H9 (cell line): ENCODE results near the gene AJAP1. TPM values are rescaled to one million over a fixed set of nuclear protein-coding genes. Genes with fewer than 3 reads are reported as not detected.

ENCODE experiments used
- DNase-seq: peaks from one replicate; pipeline ENCODE4 v3.0.0-alpha.2; 2017
- H2AFZ ChIP-seq: one replicate; pipeline ENCODE4 v1.6.1; 2013; ENCODE audit warnings: mild to moderate bottlenecking, low read length, control low read depth, moderate library complexity
- H2AK5ac ChIP-seq: 2 replicates; pipeline ENCODE4 v1.6.1; 2013; ENCODE audit warnings: low read length, control low read depth, mixed read lengths; ENCODE audit not compliant: insufficient read length
- H2BK120ac ChIP-seq: one replicate; pipeline ENCODE4 v1.6.1; 2013; ENCODE audit warnings: low read depth, mild to moderate bottlenecking, low read length, control low read depth, inconsistent platforms; ENCODE audit not compliant: poor library complexity, severe bottlenecking
- H2BK12ac ChIP-seq: 2 replicates; pipeline ENCODE4 v1.6.1; 2013; ENCODE audit warnings: low read length, control low read depth, mixed read lengths, low read depth; ENCODE audit not compliant: insufficient read length
- H2BK15ac ChIP-seq: 2 replicates; pipeline ENCODE4 v1.6.1; 2013; ENCODE audit warnings: low read depth, low read length, control low read depth
- H2BK20ac ChIP-seq: one replicate; pipeline ENCODE4 v1.6.1; 2013; ENCODE audit warnings: low read depth, mild to moderate bottlenecking, low read length, control low read depth, inconsistent platforms; ENCODE audit not compliant: poor library complexity, severe bottlenecking
- H2BK5ac ChIP-seq: 2 replicates; pipeline ENCODE4 v1.6.1; 2013; ENCODE audit warnings: low read length, control low read depth, mixed read lengths; ENCODE audit not compliant: insufficient read length
- H3K14ac ChIP-seq: 2 replicates; pipeline ENCODE4 v1.6.1; 2013; ENCODE audit warnings: low read length, control low read depth; ENCODE audit not compliant: insufficient read depth
- H3K18ac ChIP-seq: 2 replicates; pipeline ENCODE4 v1.6.1; 2013; ENCODE audit warnings: low read depth, mild to moderate bottlenecking, mixed read lengths, low read length, control low read depth; ENCODE audit not compliant: insufficient read length
- H3K23ac ChIP-seq: 2 replicates; pipeline ENCODE4 v1.6.1; 2013; ENCODE audit warnings: low read length, control low read depth, mixed read lengths, low read depth; ENCODE audit not compliant: insufficient read length
- H3K23me2 ChIP-seq: 2 replicates; pipeline ENCODE4 v1.6.1; 2013; ENCODE audit warnings: low read depth, mild to moderate bottlenecking, mixed read lengths, low read length, control low read depth; ENCODE audit not compliant: insufficient read length, poor library complexity, severe bottlenecking
- H3K27ac ChIP-seq: 2 replicates; pipeline ENCODE4 v1.5.1; 2013; ENCODE audit warnings: low read length, control low read depth, mixed read lengths, low read depth; ENCODE audit not compliant: insufficient read length
- H3K27me3 ChIP-seq: 2 replicates; pipeline ENCODE4 v1.6.1; 2013; ENCODE audit warnings: low read length, control low read depth, inconsistent platforms; ENCODE audit not compliant: insufficient read depth
- H3K4ac ChIP-seq: 2 replicates; pipeline ENCODE4 v1.6.1; 2013; ENCODE audit warnings: low read depth, mild to moderate bottlenecking, control low read depth, inconsistent platforms, low read length, moderate library complexity
- H3K4me1 ChIP-seq: 2 replicates; pipeline ENCODE4 v1.6.1; 2013; ENCODE audit warnings: low read length, control low read depth, inconsistent platforms; ENCODE audit not compliant: insufficient read depth
- H3K4me2 ChIP-seq: 2 replicates; pipeline ENCODE4 v1.6.1; 2013; ENCODE audit warnings: low read length, control low read depth, mixed read lengths; ENCODE audit not compliant: insufficient read length, insufficient read depth
- H3K56ac ChIP-seq: 2 replicates; pipeline ENCODE4 v1.6.1; 2013; ENCODE audit warnings: low read depth, mild to moderate bottlenecking, mixed read lengths, low read length, control low read depth; ENCODE audit not compliant: insufficient read length
- H3K79me1 ChIP-seq: 2 replicates; pipeline ENCODE4 v1.6.1; 2013; ENCODE audit warnings: low read depth, mild to moderate bottlenecking, moderate library complexity, low read length, control low read depth, inconsistent platforms; ENCODE audit not compliant: insufficient read depth, poor library complexity, severe bottlenecking
- H3K79me2 ChIP-seq: 2 replicates; pipeline ENCODE4 v1.6.1; 2013; ENCODE audit warnings: low read length, control low read depth, inconsistent platforms; ENCODE audit not compliant: insufficient read depth
- H3K9ac ChIP-seq: 2 replicates; pipeline ENCODE4 v1.6.1; 2013; ENCODE audit warnings: low read length, control low read depth, mixed read lengths; ENCODE audit not compliant: insufficient read length; ENCODE audit errors: extremely low read depth
- H3K9me3 ChIP-seq: one replicate; pipeline ENCODE4 v1.6.1; 2013; ENCODE audit warnings: low read depth, low read length, inconsistent platforms; ENCODE audit not compliant: control insufficient read depth
- H3T11ph ChIP-seq: one replicate; pipeline ENCODE4 v1.6.1; 2013; ENCODE audit warnings: mild to moderate bottlenecking, low read length, control low read depth, inconsistent platforms
- H4K20me1 ChIP-seq: one replicate; pipeline ENCODE4 v1.6.1; 2013; ENCODE audit not compliant: control insufficient read depth, insufficient read length, insufficient read depth
- H4K5ac ChIP-seq: 2 replicates; pipeline ENCODE4 v1.6.1; 2013; ENCODE audit warnings: low read depth, mild to moderate bottlenecking, mixed read lengths, low read length, control low read depth; ENCODE audit not compliant: insufficient read length
- H4K8ac ChIP-seq: replicated peaks from 2 replicates; pipeline ENCODE4 v1.6.1; 2013; ENCODE audit warnings: low read length, control low read depth, mixed read lengths, low read depth; ENCODE audit not compliant: insufficient read length
- H4K91ac ChIP-seq: 2 replicates; pipeline ENCODE4 v1.6.1; 2013; ENCODE audit warnings: low read depth, mild to moderate bottlenecking, moderate library complexity, mixed read lengths, low read length, control low read depth; ENCODE audit not compliant: insufficient read length
- H3K27ac Mint-ChIP-seq, 3 experiments: 2 replicates in 2 of 3; 3 replicates in 1 of 3; pipeline ENCODE4 v1.8.0; 2020 to 2021; ENCODE audit warnings: mixed read lengths in 3 of 3, mild to moderate bottlenecking in 1 of 3, moderate library complexity in 1 of 3
- H3K27me3 Mint-ChIP-seq: 2 replicates; pipeline ENCODE4 v1.8.0; 2021; ENCODE audit warnings: low read depth, mild to moderate bottlenecking, moderate library complexity, mixed read lengths
- H3K36me3 Mint-ChIP-seq, 3 experiments: 2 replicates in 2 of 3; 3 replicates in 1 of 3; pipeline ENCODE4 v1.8.0; 2020 to 2021; ENCODE audit warnings: low read depth in 3 of 3, mixed read lengths in 3 of 3; ENCODE audit not compliant: insufficient read depth in 1 of 3
- H3K4me1 Mint-ChIP-seq, 2 experiments: 2 replicates each; pipeline ENCODE4 v1.8.0; 2020; ENCODE audit warnings: mixed read lengths in 2 of 2
- H3K4me3 Mint-ChIP-seq, 2 experiments: 2 replicates in 1 of 2; 3 replicates in 1 of 2; pipeline ENCODE4 v1.8.0; 2020 to 2021; ENCODE audit warnings: mild to moderate bottlenecking in 2 of 2, mixed read lengths in 2 of 2, moderate library complexity in 1 of 2
- H3K9me3 Mint-ChIP-seq, 2 experiments: 2 replicates in 1 of 2; 3 replicates in 1 of 2; pipeline ENCODE4 v1.8.0; 2020; ENCODE audit warnings: mild to moderate bottlenecking in 2 of 2, mixed read lengths in 2 of 2, moderate library complexity in 1 of 2
- CTCF ChIP-seq: fragments of 200-600 bp; sonication (generic); conservative IDR thresholded peaks from 3 replicates; pipeline ENCODE4 v1.8.0; 2021; ENCODE audit warnings: antibody characterized with exemption, mild to moderate bottlenecking
- WGBS: extraction: QIAGEN DNeasy Blood & Tissue Kit; methylation state at CpG from one replicate; pipeline ENCODE4 v1.1.7; 2013; ENCODE audit warnings: missing lambda C conversion rate, low lambda C conversion rate, mixed read lengths; ENCODE audit not compliant: insufficient read length; ENCODE audit errors: extremely low coverage; 5-methylcytosine and 5-hydroxymethylcytosine counted together
- total RNA-seq: library from RNA; stranded (reverse); gene quantifications from 2 replicates; pipeline ENCODE4 v1.2.1, GENCODE V29; 2021

The AJAP1 gene
- total RNA-seq, 1 experiment from 2014 or later = 8.6 TPM

- Histone ChIP-seq H3T11ph (no peak overlapping the region), H2AK5ac (no peak overlapping the region), H3K27ac (no peak overlapping the region), H2BK5ac (no peak overlapping the region), H4K91ac (no peak overlapping the region), H3K4me2 (no peak overlapping the region), H2BK15ac (no peak overlapping the region), H3K27me3 (no peaks in the 10 kb centered on the region), H4K8ac (no peak overlapping the region), H2BK12ac (no peak overlapping the region), H3K4me1 (no peaks in the 10 kb centered on the region), H3K23ac (no peak overlapping the region), H3K9ac (no peak overlapping the region), H2AFZ (no peak overlapping the region), H4K20me1 (no peaks in the 10 kb centered on the region), H2BK120ac (no peak overlapping the region), H3K56ac (no peak overlapping the region), H4K5ac (no peak overlapping the region), H2BK20ac (no peak overlapping the region), H3K23me2 (no peaks in the 10 kb centered on the region), H3K79me2 (no peaks in the 10 kb centered on the region), H3K4ac (no peak overlapping the region), H3K14ac (no peak overlapping the region), H3K9me3 (no peaks in the 10 kb centered on the region), H3K18ac (no peak overlapping the region), H3K79me1 (no peaks in the 10 kb centered on the region)
- H3K4me1 Mint-ChIP-seq = peaks cover 22 to 26% of the 10 kb centered on the region in 2 experiments
- no peak for DNase-seq
- no peaks in the 10 kb centered on the region; a peak in 2 of 7 replicates for H3K36me3 Mint-ChIP-seq
- no peak overlapping the region; a peak in 1 of 5 replicates for H3K4me3 Mint-ChIP-seq
- no peak overlapping the region for H3K27ac Mint-ChIP-seq
- no peak for TF ChIP-seq CTCF
- peaks cover 11% of the 10 kb centered on the region for H3K27me3 Mint-ChIP-seq
- H3K9me3 Mint-ChIP-seq = peaks cover 0 to 6% of the 10 kb centered on the region in 2 experiments; a peak in 2 of 5 replicates
- WGBS = no CpG with 5 or more reads among the region's 8 CpGs
These were observed 18.2 kb upstream of the AJAP1 start for GRCh38 chr1:4636186-4636585.
